ENCODE results near the gene CAMK1D.

Gene CAMK1D

GRCh38 chr10:12500381-12501303 is 151.3 kb downstream of the CAMK1D start:
- DNase-seq (ENCODE audit: low spot score), result no peak

- DNase-seq (ENCODE audit: low spot score), result no peak
These were observed 152.0 kb downstream of the CAMK1D start for GRCh38 chr10:12501324-12501723.

GRCh38 chr10:12501841-12502525 is 152.6 kb downstream of the CAMK1D start:
- no peak for DNase-seq (ENCODE audit: low spot score)

- no peak for DNase-seq (ENCODE audit: low spot score)
These were observed 153.4 kb downstream of the CAMK1D start for GRCh38 chr10:12502526-12503274.

GRCh38 chr10:12503311-12503710 is 154.0 kb downstream of the CAMK1D start:
- DNase-seq (ENCODE audit: low spot score), result no peak

GRCh38 chr10:12504176-12504575 is 154.8 kb downstream of the CAMK1D start:
- no peak for DNase-seq (ENCODE audit: low spot score)

GRCh38 chr10:12504628-12505027 is 155.3 kb downstream of the CAMK1D start:
- DNase-seq (ENCODE audit: low spot score), result no peak

- no peak for DNase-seq (ENCODE audit: low spot score)
These were observed 156.3 kb downstream of the CAMK1D start for GRCh38 chr10:12505683-12506082.

- no peak for DNase-seq (ENCODE audit: low spot score)
These were observed 158.0 kb downstream of the CAMK1D start for GRCh38 chr10:12507165-12507850.

- no peak for DNase-seq (ENCODE audit: low spot score)
These were observed 158.8 kb downstream of the CAMK1D start for GRCh38 chr10:12508165-12508564.

- DNase-seq (ENCODE audit: low spot score), result no peak
These were observed 159.9 kb downstream of the CAMK1D start for GRCh38 chr10:12509016-12509793.

GRCh38 chr10:12509794-12510100 is 160.4 kb downstream of the CAMK1D start:
- DNase-seq (ENCODE audit: low spot score), result no peak

- DNase-seq (ENCODE audit: low spot score), result no peak
These were observed 161.2 kb downstream of the CAMK1D start for GRCh38 chr10:12510501-12510941.

GRCh38 chr10:12510984-12511383 is 161.6 kb downstream of the CAMK1D start:
- DNase-seq (ENCODE audit: low spot score), result no peak

- no peak for DNase-seq (ENCODE audit: low spot score)
These were observed 162.3 kb downstream of the CAMK1D start for GRCh38 chr10:12511651-12512050.

GRCh38 chr10:12512332-12513002 is 163.1 kb downstream of the CAMK1D start:
- DNase-seq (ENCODE audit: low spot score), result no peak

GRCh38 chr10:12513003-12513365 is 163.6 kb downstream of the CAMK1D start:
- DNase-seq (ENCODE audit: low spot score), result no peak

GRCh38 chr10:12513775-12514673 is 164.7 kb downstream of the CAMK1D start:
- DNase-seq (ENCODE audit: low spot score), result no peak

- DNase-seq (ENCODE audit: low spot score), result no peak
These were observed 168.7 kb downstream of the CAMK1D start for GRCh38 chr10:12518024-12518423.

- DNase-seq (ENCODE audit: low spot score), result no peak
These were observed 172.1 kb downstream of the CAMK1D start for GRCh38 chr10:12521423-12521822.

All from CD4-positive, alpha-beta T cell treated with Interleukin-15 for 4 hours (primary cell).